Sigmoid colon (tissue), 4 donors: Measurements from ENCODE around the gene TWF1.

ENCODE experiments used
- EP300 ChIP-seq, 4 donors: sonication (generic); formaldehyde crosslinking; IDR thresholded peaks; one replicate each; pipeline ENCODE4 v1.6.1; 2017; ENCODE audit warnings: antibody characterized with exemption in 4 of 4
- POLR2A ChIP-seq, 2 donors: fragments of 450-650 bp; IDR thresholded peaks; one replicate each; pipeline ENCODE4 v1.6.1; 2016; ENCODE audit warnings: antibody characterized with exemption in 2 of 2, mild to moderate bottlenecking in 2 of 2, moderate library complexity in 2 of 2
- TF ChIP-seq, protein P1 (sequence below), 4 experiments: fragments of 450-650 bp in 3 of 4; fragments of 200-600 bp in 1 of 4; IDR thresholded peaks; one replicate each; pipeline ENCODE4 v1.5.1; 2016 to 2019; ENCODE audit warnings: antibody characterized with exemption in 4 of 4, mild to moderate bottlenecking in 3 of 4, moderate library complexity in 2 of 4

DNA sequence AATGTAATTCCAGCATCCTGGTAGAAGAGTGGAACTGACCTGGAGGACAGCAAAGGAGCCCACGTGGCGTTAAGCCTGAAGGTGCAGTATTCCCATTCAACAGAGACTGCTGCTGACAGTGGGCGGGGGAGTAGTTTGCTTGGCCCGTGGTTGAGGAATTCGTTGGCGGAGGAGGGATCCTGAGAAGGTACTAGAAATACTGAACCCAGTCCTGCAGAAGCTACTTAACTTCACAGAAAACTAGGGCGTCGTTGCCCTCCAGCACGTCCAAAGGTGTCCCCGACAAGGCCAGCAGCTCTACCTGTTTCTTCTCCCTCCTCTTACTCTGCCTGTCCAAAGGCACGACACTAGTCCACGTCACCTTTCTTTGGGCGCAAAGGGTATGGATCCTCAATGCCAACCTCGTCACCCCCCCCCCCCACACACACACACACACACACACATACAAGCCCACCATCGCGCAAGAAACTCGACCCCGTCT, 47.8 kb downstream of the TWF1 start:
- no peak for TF ChIP-seq POLR2A (IDR thresholded peaks at IDR 0.05)
- TF ChIP-seq, protein P1, sequence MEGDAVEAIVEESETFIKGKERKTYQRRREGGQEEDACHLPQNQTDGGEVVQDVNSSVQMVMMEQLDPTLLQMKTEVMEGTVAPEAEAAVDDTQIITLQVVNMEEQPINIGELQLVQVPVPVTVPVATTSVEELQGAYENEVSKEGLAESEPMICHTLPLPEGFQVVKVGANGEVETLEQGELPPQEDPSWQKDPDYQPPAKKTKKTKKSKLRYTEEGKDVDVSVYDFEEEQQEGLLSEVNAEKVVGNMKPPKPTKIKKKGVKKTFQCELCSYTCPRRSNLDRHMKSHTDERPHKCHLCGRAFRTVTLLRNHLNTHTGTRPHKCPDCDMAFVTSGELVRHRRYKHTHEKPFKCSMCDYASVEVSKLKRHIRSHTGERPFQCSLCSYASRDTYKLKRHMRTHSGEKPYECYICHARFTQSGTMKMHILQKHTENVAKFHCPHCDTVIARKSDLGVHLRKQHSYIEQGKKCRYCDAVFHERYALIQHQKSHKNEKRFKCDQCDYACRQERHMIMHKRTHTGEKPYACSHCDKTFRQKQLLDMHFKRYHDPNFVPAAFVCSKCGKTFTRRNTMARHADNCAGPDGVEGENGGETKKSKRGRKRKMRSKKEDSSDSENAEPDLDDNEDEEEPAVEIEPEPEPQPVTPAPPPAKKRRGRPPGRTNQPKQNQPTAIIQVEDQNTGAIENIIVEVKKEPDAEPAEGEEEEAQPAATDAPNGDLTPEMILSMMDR (IDR thresholded peaks at IDR 0.05) = no peak
- TF ChIP-seq EP300 (IDR thresholded peaks at IDR 0.05) = no peak
